Erythroblast (primary cell): ENCODE data around the gene MCF2L2.

Experiments
- GATA1 ChIP-seq: IDR thresholded peaks from 2 replicates; pipeline ENCODE4 v1.6.1; 2011; ENCODE audit warnings: low read depth, mild to moderate bottlenecking, control low read depth, low read length, moderate library complexity
- POLR2A ChIP-seq: IDR thresholded peaks from 2 replicates; pipeline ENCODE4 v1.6.1; 2011; ENCODE audit warnings: mild to moderate bottlenecking, low read length

DNA sequence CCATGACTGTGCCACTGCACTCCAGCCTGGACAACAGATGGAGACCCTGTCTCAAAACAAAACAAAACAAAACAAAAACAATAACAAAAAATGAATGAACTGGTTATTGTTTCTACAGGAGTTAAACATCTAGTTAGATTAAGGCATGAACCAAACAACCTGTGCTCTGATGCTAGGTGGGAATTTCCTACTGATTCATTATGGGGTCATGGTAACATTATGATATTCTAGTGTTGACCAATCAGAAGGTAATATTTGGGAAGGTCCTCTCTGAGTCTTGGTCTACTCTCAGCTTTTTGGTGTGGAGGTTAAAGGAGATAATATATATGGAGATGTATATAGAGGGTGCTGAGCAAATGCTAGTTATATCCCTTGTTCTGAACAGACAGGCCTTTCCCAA is 37.6 kb downstream of the MCF2L2 start:
- TF ChIP-seq POLR2A (no peak), GATA1 (no peak)
